Measurements from ENCODE around the gene ANKRD9.

DNA sequence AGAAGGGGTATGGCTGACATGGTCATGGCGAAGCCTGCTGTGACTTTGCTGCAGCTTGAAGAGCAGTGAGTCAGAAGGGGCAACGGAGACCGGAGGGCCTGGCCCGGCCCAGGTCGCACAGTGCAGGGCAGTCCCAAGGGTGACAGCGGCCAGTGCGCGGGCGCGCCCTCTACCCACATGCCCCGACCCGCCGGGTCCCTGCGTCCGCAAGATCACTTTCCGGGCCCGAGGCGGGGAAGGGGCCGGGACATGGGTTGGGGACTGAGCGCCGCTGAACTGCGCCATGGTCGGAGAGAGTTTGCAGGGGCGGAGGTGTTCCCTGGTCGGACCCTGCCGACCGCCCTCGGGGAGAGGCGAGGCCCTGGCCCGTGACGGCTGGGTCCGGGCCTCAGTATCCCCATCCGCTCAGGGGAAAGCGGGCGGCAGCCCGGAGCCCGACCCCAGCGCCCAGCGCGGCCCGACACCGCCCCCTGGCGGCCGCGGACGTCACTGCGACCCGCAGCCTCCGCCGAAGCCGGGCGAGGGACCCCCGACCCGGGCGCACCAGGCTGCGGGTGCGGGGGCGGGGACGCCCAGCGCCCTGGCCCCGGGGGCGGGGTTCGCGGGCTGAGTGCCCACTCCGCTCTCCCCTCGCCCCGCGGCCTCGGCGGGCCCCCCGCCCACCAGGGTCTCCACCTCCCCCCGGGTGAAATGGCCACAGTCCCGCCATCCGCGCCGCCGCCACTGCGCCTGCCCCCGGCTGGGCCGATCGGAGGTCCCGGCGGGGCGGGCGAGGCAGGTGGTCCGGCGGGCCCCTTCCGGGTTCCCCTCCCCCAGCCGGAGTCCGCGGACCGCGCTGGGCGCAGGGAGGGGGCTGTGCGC is 7.2 kb upstream of the ANKRD9 start:
- TF ChIP-seq, protein P1, sequence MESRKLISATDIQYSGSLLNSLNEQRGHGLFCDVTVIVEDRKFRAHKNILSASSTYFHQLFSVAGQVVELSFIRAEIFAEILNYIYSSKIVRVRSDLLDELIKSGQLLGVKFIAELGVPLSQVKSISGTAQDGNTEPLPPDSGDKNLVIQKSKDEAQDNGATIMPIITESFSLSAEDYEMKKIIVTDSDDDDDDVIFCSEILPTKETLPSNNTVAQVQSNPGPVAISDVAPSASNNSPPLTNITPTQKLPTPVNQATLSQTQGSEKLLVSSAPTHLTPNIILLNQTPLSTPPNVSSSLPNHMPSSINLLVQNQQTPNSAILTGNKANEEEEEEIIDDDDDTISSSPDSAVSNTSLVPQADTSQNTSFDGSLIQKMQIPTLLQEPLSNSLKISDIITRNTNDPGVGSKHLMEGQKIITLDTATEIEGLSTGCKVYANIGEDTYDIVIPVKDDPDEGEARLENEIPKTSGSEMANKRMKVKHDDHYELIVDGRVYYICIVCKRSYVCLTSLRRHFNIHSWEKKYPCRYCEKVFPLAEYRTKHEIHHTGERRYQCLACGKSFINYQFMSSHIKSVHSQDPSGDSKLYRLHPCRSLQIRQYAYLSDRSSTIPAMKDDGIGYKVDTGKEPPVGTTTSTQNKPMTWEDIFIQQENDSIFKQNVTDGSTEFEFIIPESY (CRISPR knock-in tag; IDR thresholded peaks at IDR 0.05), result no peak
- no peak for TF ChIP-seq SREBF2 (CRISPR knock-in tag; IDR thresholded peaks at IDR 0.05)
- TF ChIP-seq DLX4 (CRISPR knock-in tag; IDR thresholded peaks at IDR 0.05), result no peak
- TF ChIP-seq PHF21A (IDR thresholded peaks at IDR 0.05; ENCODE audit: borderline replicate concordance, low read depth), result no peak
- TF ChIP-seq RAD21 (CRISPR knock-in tag; conservative IDR thresholded peaks at IDR 0.05 in 1 of 2, IDR thresholded peaks at IDR 0.05 in 1 of 2), result peak; percentile 82 to 92
